NCI-H1092 treated with DMSO at 0.1 percent for 48 hours (cell line): ENCODE measurements around the gene RAB5IF.
"Not testable (repeated sequence)": the region's sequence is repeated elsewhere in the genome, so short reads cannot be mapped to it uniquely, and the experiment has no call there.

Source experiments
- DNase-seq: peaks from one replicate; lab custom pipeline; 2025; lab: John Stamatoyannopoulos, UW

The RAB5IF gene

DNA sequence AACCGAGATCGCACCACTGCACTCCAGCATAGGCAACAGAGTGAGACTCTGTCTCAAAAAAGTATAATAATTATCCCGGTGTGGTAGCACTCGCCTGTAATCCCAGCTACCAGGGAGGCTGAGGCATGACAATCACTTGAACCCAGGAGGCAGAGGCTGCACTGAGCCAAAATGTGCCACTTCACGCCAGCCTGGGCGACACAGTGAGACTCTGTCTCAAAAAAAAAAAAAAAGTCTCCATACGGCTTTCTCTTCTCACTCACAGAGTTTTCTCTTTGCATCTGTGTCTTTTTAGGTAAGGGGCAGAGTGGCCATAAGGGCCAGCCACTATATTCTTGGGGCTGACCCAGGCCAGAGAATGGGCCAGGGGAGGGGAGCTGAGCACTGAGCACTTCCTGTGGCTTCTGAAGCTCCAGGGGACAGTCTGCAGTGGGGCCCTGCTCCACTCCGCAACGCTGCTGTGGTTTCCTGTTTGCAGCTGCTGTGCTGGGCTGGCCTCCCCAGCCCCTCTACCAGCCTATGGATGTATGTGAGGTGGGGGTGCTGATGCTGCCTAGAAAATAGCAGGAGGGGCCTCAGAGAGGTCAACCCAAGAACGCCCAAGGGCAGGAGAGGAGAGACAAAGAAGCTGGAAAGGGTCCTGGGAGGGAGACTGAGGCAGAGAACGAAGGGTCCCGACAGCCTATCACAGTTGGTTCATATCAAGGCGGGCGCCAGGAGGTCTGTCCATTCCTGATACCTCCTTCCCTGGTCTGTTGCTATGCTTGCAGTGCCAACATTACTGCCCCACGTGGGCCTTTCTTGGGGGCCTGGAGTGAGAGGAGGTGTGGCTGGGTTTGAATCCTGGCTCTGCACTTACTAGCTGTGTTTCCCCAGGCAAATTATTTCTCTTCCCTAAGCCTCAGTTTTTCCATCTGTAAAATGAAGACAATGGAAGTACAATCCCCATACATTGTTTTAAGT lies 24.4 kb downstream of the RAB5IF start:
- DNase-seq, result no peak

DNA sequence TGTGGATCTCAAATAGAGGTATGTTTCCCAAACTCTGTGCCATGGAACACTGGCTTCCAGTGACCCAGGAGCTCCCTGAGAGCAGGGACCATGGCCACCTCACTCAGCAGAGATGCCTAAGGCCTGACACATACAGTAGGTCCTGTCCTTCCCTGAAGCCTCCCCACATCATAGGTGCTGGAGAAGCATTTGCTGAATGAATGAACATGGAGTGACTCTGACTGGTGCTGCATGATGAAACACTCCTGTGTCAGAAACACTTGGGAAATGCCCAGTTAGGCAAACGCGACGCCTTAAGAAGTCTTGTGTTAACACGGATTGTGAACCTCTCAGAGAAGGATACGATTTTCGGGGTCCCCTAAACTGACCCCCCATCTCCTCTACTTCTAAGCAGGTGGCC lies 26.1 kb downstream of the RAB5IF start:
- DNase-seq, result no peak

DNA sequence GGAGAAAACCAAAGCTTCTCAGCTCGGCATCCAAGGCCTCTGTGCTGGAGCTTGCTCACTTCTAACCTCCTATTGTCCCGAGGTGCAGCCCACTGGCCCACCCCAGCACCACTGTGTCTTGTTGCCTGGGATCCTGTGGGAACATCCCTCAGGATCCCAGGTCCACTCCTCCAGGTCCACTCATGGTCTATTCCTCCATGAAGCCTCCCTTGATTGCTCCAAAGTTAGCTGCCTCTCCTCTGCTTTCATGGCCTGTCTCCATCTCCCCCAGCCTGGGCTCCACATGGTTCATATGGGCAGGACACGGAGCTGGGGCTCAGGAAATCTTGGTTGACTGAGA lies 26.5 kb downstream of the RAB5IF start:
- DNase-seq, result no peak

DNA sequence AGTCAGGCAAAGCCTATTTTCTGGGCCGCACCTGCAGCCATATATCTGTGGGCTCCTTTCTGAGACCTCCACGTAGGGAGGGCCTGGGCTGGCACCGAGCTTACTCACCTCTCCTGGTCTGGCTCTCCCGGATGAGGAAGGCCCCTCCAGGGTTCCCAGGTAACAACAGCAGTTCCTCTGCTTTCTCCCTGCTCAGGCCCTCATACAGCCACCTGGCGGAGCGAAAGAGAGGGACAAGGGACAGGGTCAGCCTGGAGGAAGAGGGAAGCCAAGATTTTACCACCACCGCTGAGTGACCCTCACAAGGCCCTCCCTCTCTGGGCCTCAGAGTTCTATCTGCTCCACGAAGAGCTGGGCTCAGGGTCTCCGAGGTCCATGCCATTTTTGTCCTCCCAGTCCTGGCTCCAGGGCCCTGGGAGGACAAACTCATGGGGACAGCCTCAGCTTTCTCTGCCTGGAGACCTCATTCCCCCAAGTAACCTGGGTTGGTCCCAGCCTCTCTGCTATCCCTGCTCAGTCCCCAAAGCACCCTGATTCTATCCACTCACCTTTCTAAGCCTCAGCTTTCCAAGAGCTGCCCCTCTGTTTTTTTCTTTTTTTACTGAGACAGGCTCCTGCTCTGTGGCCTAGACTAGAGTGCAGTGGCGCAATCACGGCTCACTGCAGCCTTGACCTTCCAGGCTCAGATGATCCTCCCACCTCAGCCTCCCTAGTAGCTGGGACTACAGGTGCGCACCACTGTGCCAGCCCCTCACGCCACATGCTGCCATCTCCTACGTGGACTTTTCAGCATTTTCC lies 27.1 kb downstream of the RAB5IF start:
- DNase-seq, result no peak

DNA sequence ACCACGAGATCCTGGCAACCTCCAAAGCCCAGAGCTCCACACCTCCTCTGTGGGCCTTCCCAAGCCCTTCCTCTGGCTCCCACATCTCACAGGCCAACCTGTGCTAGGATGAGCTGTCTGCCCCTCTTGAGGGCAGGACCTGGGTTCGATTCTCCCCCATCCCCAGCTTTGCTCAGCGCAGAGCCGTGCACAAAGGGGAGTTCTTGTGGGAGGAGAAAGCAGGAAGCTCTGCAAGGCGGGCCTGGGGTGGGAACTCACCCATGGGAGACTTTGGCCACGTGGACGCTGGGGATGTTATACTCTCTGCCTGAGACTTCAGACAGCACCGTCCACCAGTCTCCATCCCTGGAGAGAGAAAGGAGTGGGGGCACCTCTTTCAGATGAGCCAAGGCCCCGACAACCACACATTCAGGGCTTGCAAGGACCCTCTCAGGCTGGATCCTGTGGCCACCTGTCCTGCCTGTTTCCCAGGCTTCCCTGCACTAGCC lies 27.8 kb downstream of the RAB5IF start:
- DNase-seq, result no peak

- no peak for DNase-seq
These were observed 28.8 kb downstream of the RAB5IF start for GRCh38 chr20:36634342-36634741.

GRCh38 chr20:36638876-36639400 lies 33.4 kb downstream of the RAB5IF start:
- not testable (repeated sequence) for DNase-seq

- no peak for DNase-seq
These were observed 35.9 kb downstream of the RAB5IF start for GRCh38 chr20:36641506-36641843.

DNA sequence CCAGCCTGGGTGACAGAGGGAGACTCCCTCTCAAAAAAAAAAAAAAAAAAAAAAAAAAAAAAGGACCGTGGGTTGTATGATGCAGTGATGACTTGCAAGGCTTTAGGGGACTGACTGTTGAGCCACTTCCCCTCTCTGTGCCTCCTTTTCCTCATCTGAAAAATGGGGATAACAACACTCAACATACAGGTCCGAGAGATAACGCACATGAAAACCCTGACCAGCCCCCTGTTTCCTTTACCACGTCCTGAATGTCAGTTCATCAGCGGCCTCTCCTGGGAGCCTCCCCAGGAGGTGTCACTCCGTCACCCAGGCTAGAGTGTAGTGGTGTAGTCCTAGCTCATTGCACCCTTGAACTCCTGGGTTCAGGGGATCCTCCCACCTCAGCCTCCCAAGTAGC lies 36.6 kb downstream of the RAB5IF start:
- DNase-seq, result no peak

DNA sequence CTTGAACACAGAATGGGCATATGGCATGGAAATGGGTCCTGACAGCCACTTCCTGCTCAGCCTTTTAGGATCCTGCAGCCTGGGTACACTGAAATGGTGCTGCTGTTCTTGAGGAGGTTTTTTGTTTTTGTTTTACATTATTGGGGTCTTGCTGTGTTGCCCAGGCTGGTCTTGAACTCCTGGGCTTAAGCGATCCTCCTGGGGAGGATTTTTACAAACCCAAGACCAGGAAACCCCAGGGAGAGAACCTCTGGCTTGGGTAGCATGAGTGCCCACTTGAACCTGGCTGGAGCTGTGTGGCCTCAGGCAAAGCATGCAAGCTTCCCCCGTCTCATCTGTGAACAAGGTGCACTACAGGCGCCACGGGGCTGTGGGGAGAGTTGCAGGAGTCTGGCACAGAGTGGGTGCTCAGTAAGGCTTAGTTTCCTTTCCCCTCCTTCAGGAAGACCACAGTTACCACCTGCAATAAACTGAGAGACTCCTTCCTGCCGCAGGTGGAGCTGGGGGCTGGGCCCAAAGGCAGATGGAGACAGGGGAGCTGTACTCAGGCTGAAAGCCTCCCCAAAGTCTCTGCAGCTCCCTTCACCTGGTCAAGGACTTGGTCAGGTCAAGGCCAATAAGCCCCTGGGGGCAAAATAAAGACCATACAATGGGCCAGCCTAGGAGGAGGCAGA lies 38.6 kb downstream of the RAB5IF start:
- no peak for DNase-seq

DNA sequence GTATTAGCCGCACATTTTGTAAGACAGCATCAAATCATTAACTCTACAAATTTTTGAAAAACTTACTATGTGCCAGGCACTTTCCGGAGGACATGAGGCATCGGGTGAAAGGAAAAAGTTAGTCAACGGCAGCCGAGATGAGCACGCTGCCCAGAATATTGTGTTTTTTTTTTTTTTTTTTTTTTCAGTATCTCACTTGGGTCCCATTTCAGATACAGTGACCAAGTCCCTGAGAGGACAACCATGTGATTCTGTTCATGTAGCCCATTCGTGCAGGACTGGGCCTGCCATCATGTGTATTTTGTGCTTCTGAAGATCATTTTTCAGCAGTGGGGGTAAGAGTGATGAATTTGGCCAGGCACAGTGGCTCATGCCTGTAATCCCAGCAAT lies 39.1 kb downstream of the RAB5IF start:
- DNase-seq, result no peak

DNA sequence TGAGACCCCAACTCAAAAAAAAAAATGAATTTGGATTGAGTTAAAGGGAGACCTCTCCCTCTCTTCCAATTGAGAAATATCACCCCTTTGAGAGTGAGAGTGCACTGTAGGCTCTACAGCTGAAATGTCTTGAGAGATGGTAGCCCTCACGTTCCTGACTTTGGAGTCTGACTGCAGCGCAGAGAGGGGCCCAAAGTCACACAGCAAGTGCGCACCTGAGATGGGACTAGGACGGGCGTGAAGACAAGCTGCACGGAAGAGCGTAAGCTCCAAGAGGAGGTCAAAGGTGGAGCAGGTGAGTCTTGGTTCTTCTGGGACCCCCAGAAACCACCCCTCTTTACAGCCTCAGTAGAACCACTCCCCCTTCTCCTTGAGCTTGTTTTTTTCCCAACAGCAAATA lies 39.8 kb downstream of the RAB5IF start:
- DNase-seq, result no peak

DNA sequence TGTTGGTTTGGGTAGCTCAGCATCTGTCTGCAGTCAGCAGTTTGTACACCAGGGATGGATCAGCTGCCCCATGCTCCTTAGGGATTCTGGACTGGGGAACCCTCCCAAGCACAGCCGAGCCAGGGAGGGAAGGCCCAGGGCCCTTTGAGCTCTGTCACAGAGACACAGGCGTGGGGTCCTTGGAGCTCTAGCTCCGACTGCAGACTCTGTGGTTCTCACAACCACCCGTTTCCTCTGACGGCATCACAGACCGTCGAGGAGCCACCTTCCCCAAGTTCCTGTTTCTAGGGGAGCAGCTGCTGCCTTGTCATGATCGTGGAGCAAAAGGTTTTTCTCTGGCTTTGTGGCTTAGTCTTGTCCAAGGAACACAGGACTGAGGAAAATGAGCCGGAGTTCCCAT lies 40.4 kb downstream of the RAB5IF start, which contains the start of gene SLA2:
Gene SLA2 (minus strand): TSS at position 199 of the 400 bp plus-strand sequence. CDS start 4,861 bp downstream, outside the sequence.
- DNase-seq, result no peak

DNA sequence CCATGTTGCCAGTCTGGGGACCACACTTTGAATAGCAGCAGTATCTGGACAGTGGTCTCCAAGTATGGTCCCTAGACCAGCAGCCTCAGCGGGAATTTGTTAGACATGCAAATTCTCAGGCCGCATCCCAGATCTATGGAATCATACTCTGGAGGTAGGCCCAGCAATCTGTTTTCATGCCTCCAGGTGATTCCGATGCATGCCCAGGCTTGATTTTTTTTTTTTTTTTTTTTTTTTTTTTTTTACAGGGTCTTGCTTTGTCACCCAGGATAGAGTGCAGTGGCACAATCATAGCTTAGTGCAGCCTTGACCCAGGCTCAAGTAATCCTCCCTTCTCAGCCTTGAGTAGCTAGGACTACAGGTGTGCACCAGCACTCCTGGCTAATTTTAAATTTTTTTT lies 41.1 kb downstream of the RAB5IF start:
- no peak for DNase-seq

GRCh38 chr20:36647196-36648121 lies 41.9 kb downstream of the RAB5IF start:
- DNase-seq, result no peak

DNA sequence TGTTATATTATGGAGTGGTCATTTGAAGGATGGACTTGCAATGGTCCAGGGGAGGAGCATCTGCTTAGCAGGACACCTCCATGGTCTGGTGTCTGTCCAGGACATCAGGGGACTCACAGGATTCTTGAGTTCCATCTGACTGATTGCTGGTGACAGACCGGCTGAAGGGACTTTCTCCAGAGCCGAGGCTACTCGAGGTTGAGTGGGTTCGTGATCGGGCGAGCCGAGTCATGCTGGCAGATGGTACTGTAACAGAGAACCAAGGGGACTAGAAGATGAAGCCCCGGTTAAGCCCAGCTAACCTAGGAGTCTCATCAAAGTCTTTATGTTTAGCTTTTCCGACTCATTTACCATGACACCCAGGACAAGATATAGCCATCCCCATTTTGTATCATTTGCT lies 47.9 kb downstream of the RAB5IF start:
- DNase-seq, result no peak

DNA sequence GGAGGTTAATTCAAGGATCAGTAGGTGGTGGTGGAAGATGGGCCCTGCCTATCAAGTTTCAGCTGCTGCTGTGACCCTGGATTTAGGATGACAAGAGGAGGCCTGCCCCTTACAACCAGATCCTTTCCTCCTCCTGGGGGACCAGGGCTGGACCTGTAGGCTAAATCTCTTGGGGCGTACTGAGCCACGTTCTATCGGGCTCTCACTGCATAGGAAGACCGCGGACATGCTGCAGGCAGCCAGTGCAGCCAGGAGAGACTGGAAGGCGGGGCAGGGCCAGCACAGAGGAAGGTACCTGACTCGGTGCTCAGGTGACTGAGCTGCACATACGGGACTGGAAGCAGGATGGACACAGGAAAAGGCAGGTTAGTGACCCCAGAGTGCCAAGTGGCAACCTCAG lies 48.9 kb downstream of the RAB5IF start:
- DNase-seq, result no peak

DNA sequence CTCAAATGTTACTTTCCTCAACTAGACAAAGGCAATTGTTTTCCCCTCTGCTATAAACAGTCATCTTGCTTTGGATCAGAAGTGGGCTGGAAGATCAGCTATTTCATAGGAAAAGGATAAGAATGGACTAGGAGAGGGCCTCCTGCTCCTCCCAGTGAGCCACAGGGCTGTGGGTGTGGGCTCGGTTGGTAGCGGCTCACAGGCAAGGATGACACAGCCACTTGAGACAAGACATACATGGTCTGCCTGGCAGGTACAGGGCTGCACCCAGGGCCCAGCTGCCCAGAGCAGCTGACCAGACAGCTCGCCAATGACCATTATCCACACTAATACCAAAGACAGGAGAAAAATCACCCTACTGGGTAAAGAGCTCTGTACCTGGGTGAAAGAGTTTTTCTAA lies 49.4 kb downstream of the RAB5IF start:
- no peak for DNase-seq

- no peak for DNase-seq
These were observed 51.2 kb downstream of the RAB5IF start for GRCh38 chr20:36656733-36657132.

- DNase-seq, result no peak
These were observed 52.7 kb downstream of the RAB5IF start for GRCh38 chr20:36658300-36658699.
